GM12878 (cell line): ENCODE results near the gene THRB. TPM values are rescaled to one million over a fixed set of nuclear protein-coding genes. Genes with fewer than 3 reads are reported as not detected.

Experiments used
- ATAC-seq: fragments of 200-7000 bp; cut with Tn5 transposase; 3 replicates; pipeline ENCODE4 v1.9.1; 2020; ENCODE audit warnings: mild to moderate bottlenecking, moderate library complexity
- BruUV-seq: library from RNA; stranded (reverse); fragments of 400-500 nt; replicated peaks from 2 replicates; lab custom pipeline; 2021; lab: Mats Ljungman, UMichigan
- CTCF ChIA-PET: fragments of 300-600 bp; sonication (Branson Sonifier 250); formaldehyde crosslinking; extraction: SDS; loops from one replicate; lab custom pipeline; 2021; ENCODE audit warnings: inconsistent platforms; lab: Yijun Ruan, JAX
- POLR2A ChIA-PET: fragments of 350-600 bp; formaldehyde crosslinking; extraction: SDS; loops from one replicate; lab custom pipeline; 2021; ENCODE audit warnings: inconsistent platforms; lab: Charles Lee
- RAD21 ChIA-PET: fragments of 300-600 bp; sonication (Branson Sonifier 250); formaldehyde crosslinking; loops from one replicate; lab custom pipeline; 2023; ENCODE audit warnings: antibody characterized with exemption; ENCODE audit not compliant: unreplicated experiment; lab: Charles Lee
- SMC1A ChIA-PET: fragments of 300-600 bp; sonication (Branson Sonifier 250); formaldehyde crosslinking; loops from one replicate; lab custom pipeline; 2023; ENCODE audit not compliant: unreplicated experiment, uncharacterized antibody; lab: Charles Lee
- DNase-seq: peaks from one replicate; pipeline ENCODE4 v3.0.0-alpha.2; 2011; ENCODE audit warnings: low read depth, low spot score
- FAIRE-seq: peaks from 3 replicates; lab custom pipeline; 2011; peaks lifted over from hg19 to GRCh38; lab: Jason Lieb, UNC
- H2AFZ ChIP-seq: 2 replicates; pipeline ENCODE4 v1.6.0; 2011; ENCODE audit warnings: low read depth, low read length, control low read depth; ENCODE audit not compliant: control insufficient read depth
- H3K27ac ChIP-seq: 2 replicates; pipeline ENCODE4 v1.5.1; 2011; ENCODE audit warnings: control low read depth; ENCODE audit not compliant: control insufficient read depth, insufficient read depth
- H3K27me3 ChIP-seq, 2 experiments: replicated peaks in 1 of 2; 2 replicates each; pipeline versions ENCODE4 v1.6.0 to v1.6.1; 2011; ENCODE audit warnings: low read length in 1 of 2; ENCODE audit not compliant: control insufficient read depth in 2 of 2, insufficient read depth in 2 of 2
- H3K36me3 ChIP-seq, 2 experiments: 2 replicates each; pipeline ENCODE4 v1.5.1; 2011; ENCODE audit warnings: low read length in 1 of 2; ENCODE audit not compliant: control insufficient read depth in 2 of 2, insufficient read depth in 2 of 2
- H3K4me1 ChIP-seq: 2 replicates; pipeline ENCODE4 v1.6.1; 2011; ENCODE audit warnings: mild to moderate bottlenecking, low read length, moderate library complexity, mixed read lengths; ENCODE audit not compliant: control insufficient read depth, insufficient read depth
- H3K4me2 ChIP-seq: 2 replicates; pipeline ENCODE4 v1.6.0; 2011; ENCODE audit warnings: control low read depth; ENCODE audit not compliant: control insufficient read depth, insufficient read depth
- H3K4me3 ChIP-seq: fragments of 200-600 bp; sonication (generic); 2 replicates; pipeline ENCODE4 v1.5.1; 2016
- H3K79me2 ChIP-seq: 2 replicates; pipeline ENCODE4 v1.6.0; 2011; ENCODE audit warnings: low read length; ENCODE audit not compliant: control insufficient read depth, insufficient read depth
- H3K9ac ChIP-seq: 2 replicates; pipeline ENCODE4 v1.8.0; 2011; ENCODE audit warnings: low read length, control low read depth, mixed read lengths; ENCODE audit not compliant: control insufficient read depth, insufficient read depth
- H3K9me3 ChIP-seq: replicated peaks from 3 replicates; pipeline ENCODE4 v1.5.1; 2011; ENCODE audit warnings: mild to moderate bottlenecking, low read length; ENCODE audit not compliant: control insufficient read depth, insufficient read depth
- H4K20me1 ChIP-seq: 2 replicates; pipeline ENCODE4 v1.6.0; 2011; ENCODE audit not compliant: control insufficient read depth, insufficient read depth
- MTA3 ChIP-seq: IDR thresholded peaks from 2 replicates; pipeline ENCODE4 v1.6.1; 2012; ENCODE audit warnings: low read length, inconsistent platforms, borderline replicate concordance
- SKIL ChIP-seq: fragments of 450-650 bp; IDR thresholded peaks from 2 replicates; pipeline ENCODE4 v1.6.1; 2017; ENCODE audit warnings: mild to moderate bottlenecking, low read depth, inconsistent platforms; ENCODE audit not compliant: poor library complexity, severe bottlenecking
- SMARCA5 ChIP-seq: fragments of 450-650 bp; IDR thresholded peaks from 2 replicates; pipeline ENCODE4 v1.6.1; 2017; ENCODE audit warnings: mild to moderate bottlenecking
- TCF7 ChIP-seq: IDR thresholded peaks from 2 replicates; pipeline ENCODE4 v1.6.1; 2014; ENCODE audit warnings: antibody characterized with exemption, borderline replicate concordance
- WGBS: methylation state at CpG from one replicate; pipeline ENCODE4 v1.1.6; 2016; ENCODE audit warnings: low lambda C conversion rate; ENCODE audit not compliant: insufficient replicate concordance, insufficient coverage; ENCODE audit errors: missing lambda C conversion rate; 5-methylcytosine and 5-hydroxymethylcytosine counted together
- in situ Hi-C: fragments of 300-500 bp; cut with MboI; formaldehyde crosslinking; loops from 9 replicates; pipeline ENCODE4 v1.14.3; 2018; ENCODE audit warnings: mixed read lengths
- intact Hi-C: fragments of 100-400 bp; cut with micrococcal nuclease; formaldehyde crosslinking; loops from one replicate; pipeline ENCODE4 v1.14.2; 2022; ENCODE audit not compliant: unreplicated experiment
- polyA plus RNA-seq, 11 experiments: library from polyadenylated mRNA; depleted of rRNA in 4 of 11; unstranded in 6 of 11; stranded (reverse) in 5 of 11; fragments of >200 nt; fragmentation: Nextera tagmentation in 4 of 11; fragmentation: Illumina TruSeq in 1 of 11; extraction: Ambion mirVana in 4 of 11; extraction: Trizol in 1 of 11; gene quantifications; 1 replicate in 1 of 11; 2 replicates in 10 of 11; pipeline versions ENCODE4 v1.2.1 to v1.2.3, GENCODE V29; 2011 to 2016; ENCODE audit warnings: inconsistent platforms in 2 of 11, missing spikeins in 2 of 11, low read depth in 1 of 11
- total RNA-seq, 4 experiments: library from RNA; depleted of rRNA in 3 of 4; stranded (reverse); fragments of >200 nt in 3 of 4; fragmentation: Illumina TruSeq in 1 of 4; extraction: Trizol in 1 of 4; gene quantifications; 2 replicates each; pipeline versions ENCODE4 v1.2.1 to v1.2.3, GENCODE V29; 2013 to 2021
- TF ChIP-seq, protein P1 (sequence below): fragments of 150-350 bp; IDR thresholded peaks from 2 replicates; pipeline ENCODE4 v1.6.1; 2016; ENCODE audit warnings: low read depth, low read length
- TF ChIP-seq, protein P2 (sequence below): fragments of 450-650 bp; IDR thresholded peaks from 2 replicates; pipeline ENCODE4 v1.6.1; 2018; ENCODE audit warnings: mild to moderate bottlenecking, low read depth, moderate library complexity; ENCODE audit not compliant: partially characterized antibody

THRB gene
- total and polyA plus RNA-seq, 10 of the 15 experiments (the other 5 are each of a cell fraction or from before 2014, with no cell fraction given), result 0.05 TPM; not detected in 9

DNA sequence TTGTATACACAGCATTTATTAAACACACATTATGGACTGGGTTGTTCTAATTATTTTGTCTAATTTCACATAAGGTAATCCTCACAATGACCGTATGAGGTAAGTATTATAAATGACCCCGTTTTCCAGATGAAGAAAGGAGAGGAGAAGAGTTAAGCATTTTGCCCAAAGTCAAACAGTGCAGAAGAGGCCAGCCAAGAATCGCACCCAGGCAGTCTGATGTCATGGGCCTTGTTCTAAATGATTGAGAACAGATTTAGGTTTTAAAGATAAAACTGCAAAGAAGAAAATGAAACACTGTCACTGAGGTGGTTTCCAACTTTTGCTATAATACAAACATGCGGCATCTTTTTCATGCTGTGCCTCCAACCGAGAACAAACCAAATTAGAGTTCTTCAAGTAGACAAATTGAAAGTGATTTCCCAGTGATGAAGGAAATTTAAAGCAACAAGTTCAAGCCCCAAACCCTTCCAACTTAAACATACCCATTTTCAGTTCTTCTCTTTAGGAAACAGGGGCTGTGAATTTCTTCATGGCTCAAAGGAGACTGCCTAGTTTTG lies 155.3 kb downstream of the THRB start:
- TF ChIP-seq MTA3 (no peak), TCF7 (0 out of 2 replicates have a peak, but pooled peaks have one; percentile 35)
- SMC1A ChIA-PET, result no interaction called here
- POLR2A ChIA-PET, result no interaction called here
- Histone ChIP-seq H3K9me3 (no peaks in the 10 kb centered on the region), H3K4me1 (no peaks in the 10 kb centered on the region), H3K4me3 (no peak overlapping the region), H2AFZ (no peak overlapping the region), H3K36me3 (no peaks in the 10 kb centered on the region), H3K27ac (no peak overlapping the region), H4K20me1 (no peaks in the 10 kb centered on the region), H3K27me3 (no peaks in the 10 kb centered on the region; a peak in 2 of 4 replicates), H3K4me2 (no peak overlapping the region), H3K79me2 (no peaks in the 10 kb centered on the region), H3K9ac (no peak overlapping the region)
- FAIRE-seq (no peak), ATAC-seq (peak; percentile 16; the same call in 1 of the 3 replicates), DNase-seq (no peak)
- 42% methylated on average over 5 of the region's 5 CpGs for WGBS
- BruUV-seq, result no TSS peak
- RAD21 ChIA-PET, result no interaction called here
- intact Hi-C loops (no loop called here), in situ Hi-C loops (no loop called here)
- CTCF ChIA-PET, result no interaction called here

DNA sequence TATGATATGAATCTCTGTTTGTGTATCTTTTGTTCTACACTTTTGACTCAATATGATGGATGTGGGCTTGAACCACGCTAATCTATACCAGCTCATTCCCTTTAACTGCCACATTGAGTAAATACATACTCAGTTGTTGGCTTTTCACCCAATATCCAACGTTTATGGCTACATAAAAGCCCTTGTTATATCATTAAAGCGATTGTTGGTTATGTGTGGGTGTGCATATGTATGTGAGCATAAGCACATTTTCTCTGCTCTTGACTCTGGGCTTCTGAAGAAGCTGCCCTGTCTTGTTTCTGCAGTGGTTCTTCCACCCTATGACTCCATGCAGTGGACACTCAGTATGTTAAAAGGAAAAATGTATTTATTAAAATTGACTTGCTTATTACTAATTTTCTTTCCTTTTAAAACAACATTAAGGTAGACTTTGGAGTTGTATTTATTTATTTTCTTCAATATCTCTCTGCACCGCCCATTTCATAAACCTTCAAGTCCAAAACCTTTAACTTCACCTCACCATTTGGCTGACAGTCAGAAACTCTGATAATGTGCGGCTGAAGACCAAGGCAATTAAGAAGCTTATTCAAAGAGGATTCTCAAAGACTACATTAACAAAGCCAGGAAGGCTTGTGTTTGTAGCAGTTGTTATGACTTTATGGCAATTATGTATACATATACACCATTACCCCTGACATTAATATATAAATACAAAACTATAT lies 156.1 kb downstream of the THRB start:
- intact Hi-C loops, result no loop called here
- Histone ChIP-seq H3K36me3 (no peaks in the 10 kb centered on the region), H3K4me2 (no peak overlapping the region), H3K4me3 (no peak overlapping the region), H3K27ac (no peak overlapping the region), H3K9ac (no peak overlapping the region), H3K4me1 (no peaks in the 10 kb centered on the region), H3K79me2 (no peaks in the 10 kb centered on the region), H3K9me3 (no peaks in the 10 kb centered on the region), H4K20me1 (no peaks in the 10 kb centered on the region), H2AFZ (no peak overlapping the region), H3K27me3 (no peaks in the 10 kb centered on the region; a peak in 2 of 4 replicates)
- no peak for FAIRE-seq
- BruUV-seq, result no TSS peak
- CTCF ChIA-PET, result no interaction called here
- POLR2A ChIA-PET, result no interaction called here
- RAD21 ChIA-PET, result no interaction called here
- SMC1A ChIA-PET, result no interaction called here
- no peak for ATAC-seq
- no peak for DNase-seq
- in situ Hi-C loops, result no loop called here
- WGBS, result 20% methylated on average over 5 of the region's 5 CpGs
- TF ChIP-seq, protein P1, sequence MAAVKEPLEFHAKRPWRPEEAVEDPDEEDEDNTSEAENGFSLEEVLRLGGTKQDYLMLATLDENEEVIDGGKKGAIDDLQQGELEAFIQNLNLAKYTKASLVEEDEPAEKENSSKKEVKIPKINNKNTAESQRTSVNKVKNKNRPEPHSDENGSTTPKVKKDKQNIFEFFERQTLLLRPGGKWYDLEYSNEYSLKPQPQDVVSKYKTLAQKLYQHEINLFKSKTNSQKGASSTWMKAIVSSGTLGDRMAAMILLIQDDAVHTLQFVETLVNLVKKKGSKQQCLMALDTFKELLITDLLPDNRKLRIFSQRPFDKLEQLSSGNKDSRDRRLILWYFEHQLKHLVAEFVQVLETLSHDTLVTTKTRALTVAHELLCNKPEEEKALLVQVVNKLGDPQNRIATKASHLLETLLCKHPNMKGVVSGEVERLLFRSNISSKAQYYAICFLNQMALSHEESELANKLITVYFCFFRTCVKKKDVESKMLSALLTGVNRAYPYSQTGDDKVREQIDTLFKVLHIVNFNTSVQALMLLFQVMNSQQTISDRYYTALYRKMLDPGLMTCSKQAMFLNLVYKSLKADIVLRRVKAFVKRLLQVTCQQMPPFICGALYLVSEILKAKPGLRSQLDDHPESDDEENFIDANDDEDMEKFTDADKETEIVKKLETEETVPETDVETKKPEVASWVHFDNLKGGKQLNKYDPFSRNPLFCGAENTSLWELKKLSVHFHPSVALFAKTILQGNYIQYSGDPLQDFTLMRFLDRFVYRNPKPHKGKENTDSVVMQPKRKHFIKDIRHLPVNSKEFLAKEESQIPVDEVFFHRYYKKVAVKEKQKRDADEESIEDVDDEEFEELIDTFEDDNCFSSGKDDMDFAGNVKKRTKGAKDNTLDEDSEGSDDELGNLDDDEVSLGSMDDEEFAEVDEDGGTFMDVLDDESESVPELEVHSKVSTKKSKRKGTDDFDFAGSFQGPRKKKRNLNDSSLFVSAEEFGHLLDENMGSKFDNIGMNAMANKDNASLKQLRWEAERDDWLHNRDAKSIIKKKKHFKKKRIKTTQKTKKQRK, result no peak
- TF ChIP-seq, protein P2, sequence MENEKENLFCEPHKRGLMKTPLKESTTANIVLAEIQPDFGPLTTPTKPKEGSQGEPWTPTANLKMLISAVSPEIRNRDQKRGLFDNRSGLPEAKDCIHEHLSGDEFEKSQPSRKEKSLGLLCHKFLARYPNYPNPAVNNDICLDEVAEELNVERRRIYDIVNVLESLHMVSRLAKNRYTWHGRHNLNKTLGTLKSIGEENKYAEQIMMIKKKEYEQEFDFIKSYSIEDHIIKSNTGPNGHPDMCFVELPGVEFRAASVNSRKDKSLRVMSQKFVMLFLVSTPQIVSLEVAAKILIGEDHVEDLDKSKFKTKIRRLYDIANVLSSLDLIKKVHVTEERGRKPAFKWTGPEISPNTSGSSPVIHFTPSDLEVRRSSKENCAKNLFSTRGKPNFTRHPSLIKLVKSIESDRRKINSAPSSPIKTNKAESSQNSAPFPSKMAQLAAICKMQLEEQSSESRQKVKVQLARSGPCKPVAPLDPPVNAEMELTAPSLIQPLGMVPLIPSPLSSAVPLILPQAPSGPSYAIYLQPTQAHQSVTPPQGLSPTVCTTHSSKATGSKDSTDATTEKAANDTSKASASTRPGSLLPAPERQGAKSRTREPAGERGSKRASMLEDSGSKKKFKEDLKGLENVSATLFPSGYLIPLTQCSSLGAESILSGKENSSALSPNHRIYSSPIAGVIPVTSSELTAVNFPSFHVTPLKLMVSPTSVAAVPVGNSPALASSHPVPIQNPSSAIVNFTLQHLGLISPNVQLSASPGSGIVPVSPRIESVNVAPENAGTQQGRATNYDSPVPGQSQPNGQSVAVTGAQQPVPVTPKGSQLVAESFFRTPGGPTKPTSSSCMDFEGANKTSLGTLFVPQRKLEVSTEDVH, result no peak
- no peak for TF ChIP-seq TCF7
- TF ChIP-seq SKIL, result no peak
- TF ChIP-seq SMARCA5, result no peak
